MM.1S (cell line): ENCODE data around the gene NR6A1.

Experiments
- EZH2 ChIP-seq: fragments of 300-600 bp; sonication (generic); optimal IDR thresholded peaks from 2 replicates; pipeline ENCODE3; 2017; ENCODE audit warnings: low read depth, mild to moderate bottlenecking, antibody characterized with exemption, low read length, mixed read lengths
- TF ChIP-seq, protein P1 (sequence below): fragments of 300-600 bp; sonication (generic); IDR thresholded peaks from 2 replicates; pipeline ENCODE4 v1.5.1; 2016; ENCODE audit warnings: antibody characterized with exemption, low read length, mixed read lengths

GRCh38 chr9:124790301-124790700, 19.2 kb upstream of the NR6A1 start:
- TF ChIP-seq, protein P1, sequence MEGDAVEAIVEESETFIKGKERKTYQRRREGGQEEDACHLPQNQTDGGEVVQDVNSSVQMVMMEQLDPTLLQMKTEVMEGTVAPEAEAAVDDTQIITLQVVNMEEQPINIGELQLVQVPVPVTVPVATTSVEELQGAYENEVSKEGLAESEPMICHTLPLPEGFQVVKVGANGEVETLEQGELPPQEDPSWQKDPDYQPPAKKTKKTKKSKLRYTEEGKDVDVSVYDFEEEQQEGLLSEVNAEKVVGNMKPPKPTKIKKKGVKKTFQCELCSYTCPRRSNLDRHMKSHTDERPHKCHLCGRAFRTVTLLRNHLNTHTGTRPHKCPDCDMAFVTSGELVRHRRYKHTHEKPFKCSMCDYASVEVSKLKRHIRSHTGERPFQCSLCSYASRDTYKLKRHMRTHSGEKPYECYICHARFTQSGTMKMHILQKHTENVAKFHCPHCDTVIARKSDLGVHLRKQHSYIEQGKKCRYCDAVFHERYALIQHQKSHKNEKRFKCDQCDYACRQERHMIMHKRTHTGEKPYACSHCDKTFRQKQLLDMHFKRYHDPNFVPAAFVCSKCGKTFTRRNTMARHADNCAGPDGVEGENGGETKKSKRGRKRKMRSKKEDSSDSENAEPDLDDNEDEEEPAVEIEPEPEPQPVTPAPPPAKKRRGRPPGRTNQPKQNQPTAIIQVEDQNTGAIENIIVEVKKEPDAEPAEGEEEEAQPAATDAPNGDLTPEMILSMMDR = no peak
- TF ChIP-seq EZH2 = no peak
